OCI-LY3 (cell line): ENCODE measurements around the gene CCDC110.

ENCODE experiments used
- CTCF ChIP-seq: fragments of 200-600, 300-600 bp; sonication (generic); IDR thresholded peaks from 2 replicates; pipeline ENCODE4 v1.5.1; 2014; ENCODE audit warnings: antibody characterized with exemption, low read length, low read depth
- EZH2phosphoT487 ChIP-seq: fragments of 200-600 bp; shearing (Covaris generic); IDR thresholded peaks from 2 replicates; pipeline ENCODE4 v1.6.1; 2018; ENCODE audit warnings: antibody characterized with exemption, mixed run types, low read depth

- no peak for TF ChIP-seq CTCF
- no peak for TF ChIP-seq EZH2phosphoT487
Measured at GRCh38 chr4:185506422-185506821, 34.9 kb upstream of the CCDC110 start.
